HepG2 (cell line): Measurements from ENCODE around the gene SHISA7. TPM values are rescaled to one million over a fixed set of nuclear protein-coding genes. Genes with fewer than 3 reads are reported as not detected.

Source experiments
- ELF1 ChIP-seq: sonication (generic); formaldehyde crosslinking; IDR thresholded peaks from 2 replicates; pipeline ENCODE4 v1.4.0; 2020; ENCODE audit warnings: missing genetic modification reagents
- FOSL1 ChIP-seq: sonication (generic); formaldehyde crosslinking; IDR thresholded peaks from 2 replicates; pipeline ENCODE4 v1.9.0; 2021; ENCODE audit warnings: missing genetic modification reagents, borderline replicate concordance
- FOXA1 ChIP-seq, 2 experiments: fragments of 450-650 bp in 1 of 2; sonication (generic) in 1 of 2; formaldehyde crosslinking in 1 of 2; IDR thresholded peaks; 2 replicates each; pipeline versions ENCODE4 v1.4.0 to v1.6.1; 2016 to 2020; ENCODE audit warnings: missing genetic modification reagents in 1 of 2
- FOXA3 ChIP-seq: IDR thresholded peaks from 2 replicates; pipeline ENCODE4 v1.6.1; 2016; ENCODE audit warnings: missing genetic modification reagents, missing compliant biosample characterization
- GRHL1 ChIP-seq: sonication (generic); formaldehyde crosslinking; conservative IDR thresholded peaks from 2 replicates; pipeline ENCODE4 v1.8.0; 2022; ENCODE audit warnings: missing genetic modification reagents
- HDAC2 ChIP-seq: sonication (generic); formaldehyde crosslinking; IDR thresholded peaks from 2 replicates; pipeline ENCODE4 v1.4.0; 2020; ENCODE audit warnings: missing genetic modification reagents
- HDAC6 ChIP-seq: fragments of 200-600 bp; sonication (generic); IDR thresholded peaks from 2 replicates; pipeline ENCODE4 v1.7.0; 2017; ENCODE audit warnings: mild to moderate bottlenecking, antibody characterized with exemption, low read length, low read depth
- HNRNPL ChIP-seq: fragments of 200-400 bp; formaldehyde crosslinking; IDR thresholded peaks from 2 replicates; pipeline ENCODE4 v1.6.1; 2017; ENCODE audit warnings: mild to moderate bottlenecking, low read depth, low read length
- KLF6 ChIP-seq: IDR thresholded peaks from 2 replicates; pipeline ENCODE4 v1.8.0; 2016; ENCODE audit warnings: missing biosample characterization, missing genetic modification reagents
- MXD3 ChIP-seq: IDR thresholded peaks from 2 replicates; pipeline ENCODE4 v1.6.1; 2016; ENCODE audit warnings: mild to moderate bottlenecking, missing biosample characterization, missing genetic modification reagents
- SRSF1 ChIP-seq: fragments of 200-400 bp; formaldehyde crosslinking; optimal IDR thresholded peaks from 2 replicates; pipeline ENCODE3; 2017; ENCODE audit warnings: mild to moderate bottlenecking, low read depth, low read length, moderate library complexity
- TBX3 ChIP-seq: fragments of 450-650 bp; IDR thresholded peaks from 2 replicates; pipeline ENCODE4 v1.6.1; 2017; ENCODE audit warnings: antibody characterized with exemption, mild to moderate bottlenecking, inconsistent platforms, borderline replicate concordance
- ZBTB8A ChIP-seq: sonication (generic); formaldehyde crosslinking; IDR thresholded peaks from 2 replicates; pipeline ENCODE4 v1.4.0; 2020; ENCODE audit warnings: mild to moderate bottlenecking, low read depth, missing genetic modification reagents, borderline replicate concordance
- ZNF121 ChIP-seq: sonication (generic); formaldehyde crosslinking; IDR thresholded peaks from 2 replicates; pipeline ENCODE4 v1.5.0; 2020; ENCODE audit warnings: mild to moderate bottlenecking, missing genetic modification reagents
- ZNF180 ChIP-seq: sonication (generic); formaldehyde crosslinking; IDR thresholded peaks from 2 replicates; pipeline ENCODE4 v1.4.0; 2020; ENCODE audit warnings: low read depth, missing genetic modification reagents, borderline replicate concordance
- ZNF468 ChIP-seq: sonication (generic); formaldehyde crosslinking; IDR thresholded peaks from 2 replicates; pipeline ENCODE4 v1.8.0; 2022; ENCODE audit warnings: mild to moderate bottlenecking, moderate library complexity, missing genetic modification reagents
- ZNF782 ChIP-seq: sonication (generic); formaldehyde crosslinking; IDR thresholded peaks from 2 replicates; pipeline ENCODE4 v1.4.0; 2020; ENCODE audit warnings: missing genetic modification reagents, mild to moderate bottlenecking, borderline replicate concordance
- polyA plus RNA-seq, 8 experiments: library from polyadenylated mRNA; depleted of rRNA in 3 of 8; stranded (reverse) in 7 of 8; unstranded in 1 of 8; fragments of >200 nt; fragmentation: Illumina TruSeq in 4 of 8; extraction: Trizol in 4 of 8; gene quantifications; 2 replicates each; pipeline versions ENCODE4 v1.2.1 to v1.2.3, GENCODE V29; 2011 to 2016; ENCODE audit warnings: low read depth in 4 of 8, missing spikeins in 1 of 8, mixed read lengths in 1 of 8; ENCODE audit not compliant: insufficient read depth in 1 of 8
- total RNA-seq, 5 experiments: library from RNA; depleted of rRNA; stranded (reverse); fragments of >200 nt; fragmentation: Illumina TruSeq; extraction: Trizol; gene quantifications; 2 replicates each; pipeline ENCODE4 v1.2.3, GENCODE V29; 2016; ENCODE audit warnings: low read depth in 1 of 5
- TF ChIP-seq, protein P1 (sequence below): IDR thresholded peaks from 2 replicates; pipeline ENCODE4 v1.6.1; 2016; ENCODE audit warnings: missing compliant biosample characterization, missing genetic modification reagents, borderline replicate concordance
- TF ChIP-seq, protein P2 (sequence below): sonication (generic); formaldehyde crosslinking; IDR thresholded peaks from 2 replicates; pipeline ENCODE4 v1.4.0; 2020; ENCODE audit warnings: mild to moderate bottlenecking, missing genetic modification reagents
- TF ChIP-seq, protein P3 (sequence below): sonication (generic); formaldehyde crosslinking; IDR thresholded peaks from 2 replicates; pipeline ENCODE4 v1.4.0; 2020; ENCODE audit warnings: mild to moderate bottlenecking, missing genetic modification reagents

Gene SHISA7
- total and polyA plus RNA-seq, 2 of the 13 experiments (the other 11 are each of a cell fraction or from before 2014, with no cell fraction given): not detected

GRCh38 chr19:55461259-55461973 lies 18.3 kb upstream of the SHISA7 start, which contains the start of gene ISOC2 (continued):
- TF ChIP-seq ZNF468 (CRISPR knock-in tag) (no peak), ZBTB8A (CRISPR knock-in tag) (no peak), HNRNPL (peak; percentile 67; the same call in 1 of the 2 replicates), KLF6 (CRISPR knock-in tag) (peak; percentile 33; the same call in 1 of the 2 replicates), HDAC2 (CRISPR knock-in tag) (peak; percentile 83), ZNF782 (CRISPR knock-in tag) (no peak), FOXA1 (IDR thresholded peaks at IDR 0.05) (no peak), FOXA1 (CRISPR knock-in tag; IDR thresholded peaks at IDR 0.05) (0 out of 2 replicates have a peak, but pooled peaks have one; percentile 14), ZNF121 (CRISPR knock-in tag) (peak; percentile 74), ELF1 (CRISPR knock-in tag) (peak; percentile 84), SRSF1 (peak; percentile 67), FOXA3 (CRISPR knock-in tag) (peak; percentile 29; the same call in 1 of the 2 replicates), FOSL1 (CRISPR knock-in tag) (no peak), TBX3 (peak; percentile 73; the same call in 1 of the 2 replicates), GRHL1 (CRISPR knock-in tag) (no peak), HDAC6 (no peak; the same call in 1 of the 2 replicates), ZNF180 (CRISPR knock-in tag) (no peak), MXD3 (0 out of 2 replicates have a peak, but pooled peaks have one; percentile 81)
- TF ChIP-seq, protein P1, sequence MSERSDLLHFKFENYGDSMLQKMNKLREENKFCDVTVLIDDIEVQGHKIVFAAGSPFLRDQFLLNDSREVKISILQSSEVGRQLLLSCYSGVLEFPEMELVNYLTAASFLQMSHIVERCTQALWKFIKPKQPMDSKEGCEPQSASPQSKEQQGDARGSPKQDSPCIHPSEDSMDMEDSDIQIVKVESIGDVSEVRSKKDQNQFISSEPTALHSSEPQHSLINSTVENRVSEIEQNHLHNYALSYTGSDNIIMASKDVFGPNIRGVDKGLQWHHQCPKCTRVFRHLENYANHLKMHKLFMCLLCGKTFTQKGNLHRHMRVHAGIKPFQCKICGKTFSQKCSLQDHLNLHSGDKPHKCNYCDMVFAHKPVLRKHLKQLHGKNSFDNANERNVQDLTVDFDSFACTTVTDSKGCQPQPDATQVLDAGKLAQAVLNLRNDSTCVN (CRISPR knock-in tag): no peak
- TF ChIP-seq, protein P2, sequence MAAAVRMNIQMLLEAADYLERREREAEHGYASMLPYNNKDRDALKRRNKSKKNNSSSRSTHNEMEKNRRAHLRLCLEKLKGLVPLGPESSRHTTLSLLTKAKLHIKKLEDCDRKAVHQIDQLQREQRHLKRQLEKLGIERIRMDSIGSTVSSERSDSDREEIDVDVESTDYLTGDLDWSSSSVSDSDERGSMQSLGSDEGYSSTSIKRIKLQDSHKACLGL: peak; percentile 88; the same call in 1 of the 2 replicates
- TF ChIP-seq, protein P3, sequence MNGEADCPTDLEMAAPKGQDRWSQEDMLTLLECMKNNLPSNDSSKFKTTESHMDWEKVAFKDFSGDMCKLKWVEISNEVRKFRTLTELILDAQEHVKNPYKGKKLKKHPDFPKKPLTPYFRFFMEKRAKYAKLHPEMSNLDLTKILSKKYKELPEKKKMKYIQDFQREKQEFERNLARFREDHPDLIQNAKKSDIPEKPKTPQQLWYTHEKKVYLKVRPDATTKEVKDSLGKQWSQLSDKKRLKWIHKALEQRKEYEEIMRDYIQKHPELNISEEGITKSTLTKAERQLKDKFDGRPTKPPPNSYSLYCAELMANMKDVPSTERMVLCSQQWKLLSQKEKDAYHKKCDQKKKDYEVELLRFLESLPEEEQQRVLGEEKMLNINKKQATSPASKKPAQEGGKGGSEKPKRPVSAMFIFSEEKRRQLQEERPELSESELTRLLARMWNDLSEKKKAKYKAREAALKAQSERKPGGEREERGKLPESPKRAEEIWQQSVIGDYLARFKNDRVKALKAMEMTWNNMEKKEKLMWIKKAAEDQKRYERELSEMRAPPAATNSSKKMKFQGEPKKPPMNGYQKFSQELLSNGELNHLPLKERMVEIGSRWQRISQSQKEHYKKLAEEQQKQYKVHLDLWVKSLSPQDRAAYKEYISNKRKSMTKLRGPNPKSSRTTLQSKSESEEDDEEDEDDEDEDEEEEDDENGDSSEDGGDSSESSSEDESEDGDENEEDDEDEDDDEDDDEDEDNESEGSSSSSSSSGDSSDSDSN: peak; percentile 80
- TF ChIP-seq, all 625 proteins: peak for 272
